K562 (cell line): Measurements from ENCODE around the gene SIDT2. TPM values are rescaled to one million over a fixed set of nuclear protein-coding genes. Genes with fewer than 3 reads are reported as not detected.

Experiments used
- AFF1 ChIP-seq, 2 experiments: fragments of 450-650 bp; IDR thresholded peaks; 2 replicates each; pipeline ENCODE4 v1.6.1; 2018; ENCODE audit warnings: mild to moderate bottlenecking in 2 of 2, low read depth in 1 of 2; ENCODE audit not compliant: partially characterized antibody in 2 of 2
- ETV5 ChIP-seq: sonication (generic); formaldehyde crosslinking; IDR thresholded peaks from 2 replicates; pipeline ENCODE4 v1.4.0; 2020; ENCODE audit warnings: low read depth, mild to moderate bottlenecking, missing genetic modification reagents
- FOXP4 ChIP-seq: sonication (generic); formaldehyde crosslinking; IDR thresholded peaks from 2 replicates; pipeline ENCODE4 v1.8.0; 2022; ENCODE audit warnings: mild to moderate bottlenecking, missing genetic modification reagents, borderline replicate concordance
- GTF2F1 ChIP-seq: IDR thresholded peaks from 2 replicates; pipeline ENCODE4 v1.6.1; 2011; ENCODE audit warnings: low read depth, low read length, improper control_type of control experiment
- LARP7 ChIP-seq: fragments of 450-650 bp; IDR thresholded peaks from 2 replicates; pipeline ENCODE4 v1.6.1; 2016
- MAFF ChIP-seq: IDR thresholded peaks from 2 replicates; pipeline ENCODE4 v1.6.1; 2012; ENCODE audit warnings: low read length, improper control_type of control experiment
- MEF2D ChIP-seq: conservative IDR thresholded peaks from 2 replicates; pipeline ENCODE4 v1.6.1; 2016; ENCODE audit warnings: low read depth, missing genetic modification characterization, missing compliant biosample characterization
- MEIS2 ChIP-seq: fragments of 450-650 bp; IDR thresholded peaks from 2 replicates; pipeline ENCODE4 v1.6.1; 2014; ENCODE audit warnings: mild to moderate bottlenecking; ENCODE audit not compliant: partially characterized antibody
- RBM39 ChIP-seq: fragments of 200-400 bp; formaldehyde crosslinking; optimal IDR thresholded peaks from 2 replicates; pipeline ENCODE3; 2018; ENCODE audit warnings: low read depth, low read length
- RNF2 ChIP-seq: sonication (generic); IDR thresholded peaks from 2 replicates; pipeline ENCODE4 v1.6.1; 2016
- TEAD1 ChIP-seq, 2 experiments: fragments of 450-650 bp in 1 of 2; sonication (generic) in 1 of 2; formaldehyde crosslinking; IDR thresholded peaks; 2 replicates each; pipeline versions ENCODE4 v1.4.0 to v1.8.0; 2020 to 2022; ENCODE audit warnings: mild to moderate bottlenecking in 2 of 2, missing genetic modification reagents in 1 of 2
- TRIM24 ChIP-seq, 2 experiments: fragments of 450-650 bp; IDR thresholded peaks; 2 replicates each; pipeline ENCODE4 v1.6.1; 2016
- VEZF1 ChIP-seq: fragments of 200-800 bp; sonication (Bioruptor generic); IDR thresholded peaks from 2 replicates; pipeline ENCODE4 v1.6.1; 2017; ENCODE audit warnings: missing genetic modification characterization, missing compliant biosample characterization
- polyA plus RNA-seq, 8 experiments: library from polyadenylated mRNA; depleted of rRNA in 4 of 8; stranded (reverse) in 5 of 8; unstranded in 3 of 8; fragments of >200 nt; fragmentation: Nextera tagmentation in 2 of 8; fragmentation: Illumina TruSeq in 1 of 8; extraction: Ambion mirVana in 2 of 8; extraction: Trizol in 1 of 8; gene quantifications; 2 replicates each; pipeline versions ENCODE4 v1.2.1 to v1.2.3, GENCODE V29; 2011 to 2014; ENCODE audit warnings: inconsistent platforms in 1 of 8, missing spikeins in 1 of 8
- total RNA-seq, 7 experiments: library from RNA; depleted of rRNA in 6 of 7; stranded (reverse); fragments of >200 nt in 6 of 7; fragmentation: Illumina TruSeq in 2 of 7; extraction: Trizol in 2 of 7; gene quantifications; 2 replicates each; pipeline versions ENCODE4 v1.2.1 to v1.2.3, GENCODE V29; 2011 to 2021; ENCODE audit warnings: low replicate concordance in 1 of 7
- TF ChIP-seq, protein P1 (sequence below): sonication (generic); formaldehyde crosslinking; IDR thresholded peaks from 2 replicates; pipeline ENCODE4 v1.8.0; 2022; ENCODE audit warnings: mild to moderate bottlenecking, missing genetic modification reagents

SIDT2 gene
- total and polyA plus RNA-seq, 9 of the 15 experiments (the other 6 are each of a cell fraction or from before 2014, with no cell fraction given): 2.4 to 20.2 (median 6.5) TPM

DNA sequence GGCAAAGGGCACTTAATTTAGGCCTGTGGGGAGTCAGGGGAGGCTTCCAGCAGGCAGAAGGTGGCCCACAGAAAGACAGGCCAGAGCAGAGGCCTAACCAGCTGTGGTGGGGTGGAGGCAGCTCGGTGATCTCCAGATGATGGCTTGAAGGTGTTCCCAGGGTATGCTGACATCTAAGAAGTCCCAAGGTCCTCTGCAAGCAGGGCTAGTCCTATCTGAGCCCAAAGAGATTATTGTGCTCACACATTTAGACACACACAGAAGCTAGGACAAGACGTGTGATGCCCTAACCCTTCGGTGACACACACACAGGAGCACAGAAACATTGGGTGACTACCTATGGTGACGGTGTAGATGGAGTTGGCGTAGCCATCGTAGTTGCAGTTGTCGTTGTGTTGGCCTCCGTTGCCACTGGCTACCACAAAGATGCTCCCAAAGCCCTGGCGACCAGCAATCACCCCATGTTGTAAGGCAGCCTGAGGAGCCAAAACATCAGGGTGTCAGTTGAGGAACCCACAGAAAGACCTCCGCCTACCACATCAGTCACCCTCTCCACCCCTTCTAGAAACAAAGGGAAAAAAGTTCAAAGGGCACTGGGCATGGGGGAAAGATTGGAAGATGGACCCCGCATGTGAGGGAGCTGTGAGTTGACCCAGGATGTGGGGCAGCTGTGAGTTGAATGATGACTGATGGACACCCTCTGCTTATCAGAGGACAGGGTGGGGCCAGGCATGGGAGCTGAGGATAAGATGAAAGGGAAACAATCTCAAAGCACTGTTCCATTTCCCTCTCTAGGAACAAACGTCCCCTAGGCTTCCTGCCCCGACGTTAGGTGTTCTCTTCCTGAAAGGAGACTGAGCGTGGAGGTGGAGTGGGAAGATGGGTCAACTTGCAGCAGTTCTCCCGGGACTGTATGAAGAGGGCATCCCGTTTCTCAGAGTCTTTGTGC, 45.5 kb downstream of the SIDT2 start (continued):
- TF ChIP-seq, protein P1, sequence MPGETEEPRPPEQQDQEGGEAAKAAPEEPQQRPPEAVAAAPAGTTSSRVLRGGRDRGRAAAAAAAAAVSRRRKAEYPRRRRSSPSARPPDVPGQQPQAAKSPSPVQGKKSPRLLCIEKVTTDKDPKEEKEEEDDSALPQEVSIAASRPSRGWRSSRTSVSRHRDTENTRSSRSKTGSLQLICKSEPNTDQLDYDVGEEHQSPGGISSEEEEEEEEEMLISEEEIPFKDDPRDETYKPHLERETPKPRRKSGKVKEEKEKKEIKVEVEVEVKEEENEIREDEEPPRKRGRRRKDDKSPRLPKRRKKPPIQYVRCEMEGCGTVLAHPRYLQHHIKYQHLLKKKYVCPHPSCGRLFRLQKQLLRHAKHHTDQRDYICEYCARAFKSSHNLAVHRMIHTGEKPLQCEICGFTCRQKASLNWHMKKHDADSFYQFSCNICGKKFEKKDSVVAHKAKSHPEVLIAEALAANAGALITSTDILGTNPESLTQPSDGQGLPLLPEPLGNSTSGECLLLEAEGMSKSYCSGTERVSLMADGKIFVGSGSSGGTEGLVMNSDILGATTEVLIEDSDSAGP (CRISPR knock-in tag): no peak
- TF ChIP-seq TEAD1 (CRISPR knock-in tag; IDR thresholded peaks at IDR 0.05): no peak
- no peak for TF ChIP-seq GTF2F1
- no peak for TF ChIP-seq LARP7
- no peak for TF ChIP-seq RBM39
- TF ChIP-seq MEF2D (tag): peak; percentile 45; the same call in 1 of the 2 replicates
- TF ChIP-seq MEIS2: peak; percentile 98
- TF ChIP-seq AFF1 (IDR thresholded peaks at IDR 0.05; ENCODE audit: low read depth in 1 of 2, partially characterized antibody in 2 of 2): peak in 1 of 2 experiments; percentile 64
- no peak for TF ChIP-seq FOXP4
- no peak for TF ChIP-seq MAFF
- TF ChIP-seq TRIM24 (IDR thresholded peaks at IDR 0.05): peak; percentile 88 to 92
- TF ChIP-seq ETV5 (CRISPR knock-in tag): peak; percentile 72; the same call in 1 of the 2 replicates
- peak; percentile 29; the same call in 1 of the 2 replicates for TF ChIP-seq RNF2
- peak; percentile 45 for TF ChIP-seq VEZF1 (CRISPR knock-in tag)
